Measurements from ENCODE around the gene ABCC8.

Gene ABCC8

DNA sequence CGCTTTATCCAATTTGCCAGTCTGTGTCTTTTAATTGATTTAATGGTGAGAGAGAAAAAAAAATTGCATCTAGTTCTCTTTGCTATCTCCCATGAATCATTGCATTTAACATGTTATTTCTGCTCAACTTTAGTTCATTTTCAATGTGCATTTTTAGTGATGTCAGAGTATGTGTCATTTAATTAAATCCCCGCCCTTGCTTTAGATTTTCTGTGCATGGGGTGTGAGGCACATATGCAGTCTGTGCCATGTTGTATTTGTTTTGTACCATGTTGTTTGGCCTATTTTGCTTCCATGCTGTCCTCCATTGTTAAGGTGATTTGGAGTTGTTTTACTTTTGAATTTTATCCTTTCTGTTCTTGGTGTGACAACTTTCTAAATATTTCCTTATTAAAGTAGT, 133.4 kb downstream of the ABCC8 start:
- DNase-seq: no peak

Data from stimulated activated CD8-positive, alpha-beta memory T cell treated with anti-CD3 and anti-CD28 coated beads, Interleukin-4, amount 100 ng/mL, for 48 hours (primary cell).